Astrocyte (in vitro differentiated cells and primary cell): ENCODE measurements around the gene HCAR3. TPM values are rescaled to one million over a fixed set of nuclear protein-coding genes. Genes with fewer than 3 reads are reported as not detected.
"Not testable (repeated sequence)": the region's sequence is repeated elsewhere in the genome, so short reads cannot be mapped to it uniquely, and the experiment has no call there.

Source experiments
- DNase-seq: peaks from one replicate; pipeline ENCODE4 v3.0.0-alpha.2; 2010; ENCODE audit warnings: low read depth
- FAIRE-seq: peaks from 2 replicates; lab custom pipeline; 2011; peaks lifted over from hg19 to GRCh38; lab: Jason Lieb, UNC
- H2AFZ ChIP-seq: 2 replicates; pipeline ENCODE4 v1.6.0; 2012; ENCODE audit warnings: low read depth, low read length, inconsistent platforms
- H3K27ac ChIP-seq: 2 replicates; pipeline ENCODE4 v1.5.1; 2011; ENCODE audit warnings: low read depth, low read length, inconsistent platforms
- H3K27me3 ChIP-seq: 2 replicates; pipeline ENCODE4 v1.6.0; 2011; ENCODE audit warnings: low read length, inconsistent platforms; ENCODE audit not compliant: insufficient read depth
- H3K36me3 ChIP-seq: 2 replicates; pipeline ENCODE4 v1.5.1; 2011; ENCODE audit warnings: low read length, inconsistent platforms; ENCODE audit not compliant: insufficient read depth
- H3K4me1 ChIP-seq: 2 replicates; pipeline ENCODE4 v1.5.1; 2011; ENCODE audit warnings: low read length, inconsistent platforms; ENCODE audit not compliant: insufficient read depth
- H3K4me2 ChIP-seq: 2 replicates; pipeline ENCODE4 v1.6.0; 2012; ENCODE audit warnings: low read length, inconsistent platforms
- H3K4me3 ChIP-seq: 2 replicates; pipeline ENCODE4 v1.5.1; 2011; ENCODE audit warnings: low read depth, mild to moderate bottlenecking, low read length, inconsistent platforms; ENCODE audit not compliant: insufficient read depth
- H3K79me2 ChIP-seq: 2 replicates; pipeline ENCODE4 v1.6.0; 2012; ENCODE audit warnings: mild to moderate bottlenecking, low read length, inconsistent platforms; ENCODE audit not compliant: insufficient read depth
- H3K9ac ChIP-seq: 2 replicates; pipeline ENCODE4 v1.6.0; 2012; ENCODE audit warnings: mild to moderate bottlenecking, low read length, inconsistent platforms
- H3K9me3 ChIP-seq: 2 replicates; pipeline ENCODE4 v1.5.1; 2012; ENCODE audit warnings: low read depth, mild to moderate bottlenecking, low read length, inconsistent platforms; ENCODE audit not compliant: insufficient read depth
- H4K20me1 ChIP-seq: 2 replicates; pipeline ENCODE4 v1.6.0; 2012; ENCODE audit warnings: low read length, inconsistent platforms; ENCODE audit not compliant: insufficient read depth
- H3K27ac Mint-ChIP-seq: one replicate; pipeline ENCODE4 v1.8.0; 2021; ENCODE audit warnings: mild to moderate bottlenecking, mixed read lengths; ENCODE audit not compliant: unreplicated experiment
- H3K27me3 Mint-ChIP-seq: one replicate; pipeline ENCODE4 v1.8.0; 2021; ENCODE audit warnings: low read depth, mixed read lengths; ENCODE audit not compliant: unreplicated experiment
- H3K36me3 Mint-ChIP-seq: one replicate; pipeline ENCODE4 v1.8.0; 2021; ENCODE audit warnings: low read depth, mixed read lengths; ENCODE audit not compliant: unreplicated experiment
- H3K4me1 Mint-ChIP-seq: one replicate; pipeline ENCODE4 v1.8.0; 2021; ENCODE audit warnings: low read depth, mixed read lengths; ENCODE audit not compliant: unreplicated experiment
- H3K4me3 Mint-ChIP-seq: one replicate; pipeline ENCODE4 v1.8.0; 2021; ENCODE audit warnings: mild to moderate bottlenecking, moderate library complexity, mixed read lengths; ENCODE audit not compliant: unreplicated experiment
- H3K9me3 Mint-ChIP-seq: one replicate; pipeline ENCODE4 v1.8.0; 2021; ENCODE audit warnings: mild to moderate bottlenecking, mixed read lengths; ENCODE audit not compliant: unreplicated experiment
- CTCF ChIP-seq: IDR thresholded peaks from 2 replicates; pipeline ENCODE4 v1.5.1; 2011; ENCODE audit warnings: low read depth, mild to moderate bottlenecking, inconsistent platforms, low read length, moderate library complexity; ENCODE audit not compliant: insufficient read depth
- EZH2 ChIP-seq: IDR thresholded peaks from 2 replicates; pipeline ENCODE4 v1.6.1; 2012; ENCODE audit warnings: mild to moderate bottlenecking, low read length, inconsistent platforms; ENCODE audit not compliant: insufficient read depth
- total RNA-seq: library from RNA; stranded (reverse); gene quantifications from 2 replicates; pipeline ENCODE4 v1.2.1, GENCODE V29; 2021

The HCAR3 gene
- total RNA-seq, 1 donor from 2014 or later = not detected

- FAIRE-seq, H3K4me3 Mint-ChIP-seq, H3K9me3 Mint-ChIP-seq, DNase-seq, H3K36me3 Mint-ChIP-seq, H3K4me2 ChIP-seq, H3K27ac ChIP-seq, H3K9ac ChIP-seq, H3K27ac Mint-ChIP-seq, H3K4me1 Mint-ChIP-seq, H4K20me1 ChIP-seq, H3K27me3 ChIP-seq, H3K79me2 ChIP-seq, H3K36me3 ChIP-seq, H3K4me1 ChIP-seq, H3K27me3 Mint-ChIP-seq, H2AFZ ChIP-seq, H3K9me3 ChIP-seq, H3K4me3 ChIP-seq: not testable (repeated sequence)
Observed at GRCh38 chr12:122676781-122677180, 39.8 kb downstream of the HCAR3 start.

- not testable (repeated sequence) for H3K27ac Mint-ChIP-seq, H3K27me3 ChIP-seq, H3K4me1 Mint-ChIP-seq, H3K9me3 ChIP-seq, H3K4me2 ChIP-seq, H3K9ac ChIP-seq, H3K4me3 ChIP-seq, H4K20me1 ChIP-seq, H3K9me3 Mint-ChIP-seq, H3K36me3 ChIP-seq, FAIRE-seq, H3K4me3 Mint-ChIP-seq, H3K27me3 Mint-ChIP-seq, H3K79me2 ChIP-seq, H2AFZ ChIP-seq, H3K27ac ChIP-seq, H3K36me3 Mint-ChIP-seq, H3K4me1 ChIP-seq, DNase-seq
Observed at GRCh38 chr12:122676015-122676414, 40.6 kb downstream of the HCAR3 start.

- no peak overlapping the region for H2AFZ ChIP-seq
- H3K9me3 Mint-ChIP-seq = no peaks in the 10 kb centered on the region
- H3K27me3 Mint-ChIP-seq = peaks cover 5% of the 10 kb centered on the region
- H3K4me2 ChIP-seq = no peak overlapping the region
- H3K4me3 Mint-ChIP-seq = no peak overlapping the region
- peaks cover 2% of the 10 kb centered on the region for H3K36me3 Mint-ChIP-seq
- TF ChIP-seq EZH2 = no peak
- no peak for TF ChIP-seq CTCF
- H3K4me1 Mint-ChIP-seq = no peaks in the 10 kb centered on the region
- no peaks in the 10 kb centered on the region for H4K20me1 ChIP-seq
- no peaks in the 10 kb centered on the region for H3K79me2 ChIP-seq
- H3K4me3 ChIP-seq = no peak overlapping the region
- peaks cover 7% of the 10 kb centered on the region for H3K4me1 ChIP-seq
- no peak overlapping the region for H3K9ac ChIP-seq
- no peak for FAIRE-seq
- H3K27ac Mint-ChIP-seq = no peak overlapping the region
- no peak overlapping the region for H3K27ac ChIP-seq
- H3K9me3 ChIP-seq = no peaks in the 10 kb centered on the region
- no peaks in the 10 kb centered on the region for H3K27me3 ChIP-seq
- H3K36me3 ChIP-seq = no peaks in the 10 kb centered on the region
- no peak for DNase-seq
Observed at GRCh38 chr12:122672515-122672914, 44.1 kb downstream of the HCAR3 start.
